ENCODE measurements around the gene PDCD1LG2.

DNA sequence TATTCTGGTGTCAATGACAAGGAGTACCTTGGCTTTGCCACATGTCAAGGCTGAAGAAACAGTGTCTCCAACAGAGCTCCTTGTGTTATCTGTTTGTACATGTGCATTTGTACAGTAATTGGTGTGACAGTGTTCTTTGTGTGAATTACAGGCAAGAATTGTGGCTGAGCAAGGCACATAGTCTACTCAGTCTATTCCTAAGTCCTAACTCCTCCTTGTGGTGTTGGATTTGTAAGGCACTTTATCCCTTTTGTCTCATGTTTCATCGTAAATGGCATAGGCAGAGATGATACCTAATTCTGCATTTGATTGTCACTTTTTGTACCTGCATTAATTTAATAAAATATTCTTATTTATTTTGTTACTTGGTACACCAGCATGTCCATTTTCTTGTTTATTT, 40.2 kb upstream of the PDCD1LG2 start:
- TF ChIP-seq, protein P1, sequence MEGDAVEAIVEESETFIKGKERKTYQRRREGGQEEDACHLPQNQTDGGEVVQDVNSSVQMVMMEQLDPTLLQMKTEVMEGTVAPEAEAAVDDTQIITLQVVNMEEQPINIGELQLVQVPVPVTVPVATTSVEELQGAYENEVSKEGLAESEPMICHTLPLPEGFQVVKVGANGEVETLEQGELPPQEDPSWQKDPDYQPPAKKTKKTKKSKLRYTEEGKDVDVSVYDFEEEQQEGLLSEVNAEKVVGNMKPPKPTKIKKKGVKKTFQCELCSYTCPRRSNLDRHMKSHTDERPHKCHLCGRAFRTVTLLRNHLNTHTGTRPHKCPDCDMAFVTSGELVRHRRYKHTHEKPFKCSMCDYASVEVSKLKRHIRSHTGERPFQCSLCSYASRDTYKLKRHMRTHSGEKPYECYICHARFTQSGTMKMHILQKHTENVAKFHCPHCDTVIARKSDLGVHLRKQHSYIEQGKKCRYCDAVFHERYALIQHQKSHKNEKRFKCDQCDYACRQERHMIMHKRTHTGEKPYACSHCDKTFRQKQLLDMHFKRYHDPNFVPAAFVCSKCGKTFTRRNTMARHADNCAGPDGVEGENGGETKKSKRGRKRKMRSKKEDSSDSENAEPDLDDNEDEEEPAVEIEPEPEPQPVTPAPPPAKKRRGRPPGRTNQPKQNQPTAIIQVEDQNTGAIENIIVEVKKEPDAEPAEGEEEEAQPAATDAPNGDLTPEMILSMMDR (IDR thresholded peaks at IDR 0.05; ENCODE audit: insufficient read depth, low read depth, low read length) = no peak
- no peak for TF ChIP-seq EZH2 (IDR thresholded peaks at IDR 0.05; ENCODE audit: insufficient read depth, low read length)

Measured in astrocyte (in vitro differentiated cells and primary cell).